K562 (cell line): ENCODE data around the gene USP4. TPM values are rescaled to one million over a fixed set of nuclear protein-coding genes. Genes with fewer than 3 reads are reported as not detected.

Experiments
- ATAC-seq: fragments of 200-7000 bp; cut with Tn5 transposase; 3 replicates; pipeline ENCODE4 v1.9.1; 2020; ENCODE audit warnings: moderate library complexity
- BruUV-seq: library from RNA; stranded (reverse); fragments of 400-500 nt; replicated peaks from 2 replicates; lab custom pipeline; 2021; lab: Mats Ljungman, UMichigan
- CTCF ChIA-PET: fragments of 300-600 bp; formaldehyde crosslinking; extraction: SDS; loops from one replicate; lab custom pipeline; 2021; ENCODE audit warnings: low intra/inter-chr PET ratio; lab: Yijun Ruan, JAX
- POLR2A ChIA-PET: fragments of 300-600, 350-650 bp; sonication (Branson Sonifier 250); formaldehyde crosslinking; extraction: SDS; loops from one replicate; lab custom pipeline; 2021; ENCODE audit warnings: antibody characterized with exemption, inconsistent platforms; lab: Yijun Ruan, JAX
- DNase-seq, 4 experiments: peaks; one replicate each; pipeline versions ENCODE4 v3.0.0 to v3.0.0-alpha.2; 2011 to 2018; ENCODE audit warnings: low spot score in 3 of 4, mixed read lengths in 3 of 4; ENCODE audit errors: extremely low read depth in 1 of 4
- FAIRE-seq: peaks from 2 replicates; lab custom pipeline; 2011; peaks lifted over from hg19 to GRCh38; lab: Jason Lieb, UNC
- H2AFZ ChIP-seq: 2 replicates; pipeline ENCODE4 v1.6.0; 2011; ENCODE audit warnings: low read depth, low read length, control low read depth, inconsistent platforms
- H3K27ac ChIP-seq: fragments of 200-600 bp; 3 replicates; pipeline ENCODE4 v1.8.0; 2011; ENCODE audit warnings: low read depth, mild to moderate bottlenecking, control low read depth, inconsistent platforms, low read length, moderate library complexity, mixed read lengths; ENCODE audit errors: extremely low read depth
- H3K27me3 ChIP-seq, 2 experiments: fragments of 300-600 bp in 1 of 2; 2 replicates in 1 of 2; 3 replicates in 1 of 2; pipeline versions ENCODE4 v1.6.0 to v1.8.0; 2011; ENCODE audit warnings: inconsistent platforms in 2 of 2, low read length in 2 of 2, mild to moderate bottlenecking in 1 of 2, mixed read lengths in 1 of 2, moderate library complexity in 1 of 2; ENCODE audit not compliant: control insufficient read depth in 2 of 2, insufficient read depth in 2 of 2
- H3K36me3 ChIP-seq: fragments of 300-600 bp; 3 replicates; pipeline ENCODE4 v1.8.0; 2011; ENCODE audit warnings: mild to moderate bottlenecking, low read length, inconsistent platforms; ENCODE audit not compliant: control insufficient read depth, insufficient read depth
- H3K4me1 ChIP-seq, 2 experiments: fragments of 200-600 bp in 1 of 2; replicated peaks in 1 of 2; 2 replicates in 1 of 2; 3 replicates in 1 of 2; pipeline versions ENCODE4 v1.5.1 to v1.8.0; 2011; ENCODE audit warnings: inconsistent platforms in 2 of 2, low read length in 2 of 2, mild to moderate bottlenecking in 1 of 2, mixed read lengths in 1 of 2, moderate library complexity in 1 of 2; ENCODE audit not compliant: control insufficient read depth in 2 of 2, insufficient read depth in 2 of 2
- H3K4me2 ChIP-seq: 2 replicates; pipeline ENCODE4 v1.6.1; 2011; ENCODE audit warnings: low read length, control low read depth, inconsistent platforms, mixed read lengths; ENCODE audit not compliant: insufficient read depth
- H3K4me3 ChIP-seq: fragments of 200-600 bp; sonication (generic), shearing (Covaris generic); 2 replicates; pipeline ENCODE4 v1.5.1; 2016; ENCODE audit warnings: control low read depth, inconsistent platforms
- H3K79me2 ChIP-seq: fragments of 200-600 bp; 3 replicates; pipeline ENCODE4 v1.8.0; 2011; ENCODE audit warnings: low read length, inconsistent platforms; ENCODE audit not compliant: control insufficient read depth, insufficient read depth
- H3K9ac ChIP-seq, 2 experiments: 2 replicates each; pipeline versions ENCODE4 v1.6.0 to v1.6.1; 2011; ENCODE audit warnings: low read depth in 2 of 2, low read length in 2 of 2, control low read depth in 1 of 2, inconsistent platforms in 1 of 2, mild to moderate bottlenecking in 1 of 2, mixed read lengths in 1 of 2; ENCODE audit not compliant: insufficient read depth in 1 of 2
- H3K9me1 ChIP-seq: one replicate; pipeline ENCODE4 v1.6.0; 2011; ENCODE audit warnings: inconsistent platforms, mild to moderate bottlenecking, low read length, moderate library complexity; ENCODE audit not compliant: control insufficient read depth, insufficient read depth
- H3K9me3 ChIP-seq: replicated peaks from 2 replicates; pipeline ENCODE4 v1.5.1; 2011; ENCODE audit warnings: low read depth, low read length, inconsistent platforms; ENCODE audit not compliant: control insufficient read depth, insufficient read depth
- H4K20me1 ChIP-seq: replicated peaks from 2 replicates; pipeline ENCODE4 v1.6.1; 2011; ENCODE audit warnings: low read length, inconsistent platforms, mixed read lengths; ENCODE audit not compliant: control insufficient read depth, insufficient read depth
- CBFB ChIP-seq: sonication (generic); formaldehyde crosslinking; IDR thresholded peaks from 2 replicates; pipeline ENCODE4 v1.4.0; 2020; ENCODE audit warnings: mild to moderate bottlenecking, missing genetic modification reagents
- EP300 ChIP-seq: IDR thresholded peaks from 2 replicates; pipeline ENCODE4 v1.6.1; 2012; ENCODE audit warnings: low read length, improper control_type of control experiment
- LCOR ChIP-seq: sonication (generic); formaldehyde crosslinking; IDR thresholded peaks from 2 replicates; pipeline ENCODE4 v1.8.0; 2022; ENCODE audit warnings: mild to moderate bottlenecking, missing genetic modification reagents
- MGA ChIP-seq: fragments of 450-650 bp; IDR thresholded peaks from 2 replicates; pipeline ENCODE4 v1.6.1; 2016; ENCODE audit warnings: mild to moderate bottlenecking, moderate library complexity
- POLR2H ChIP-seq: IDR thresholded peaks from 2 replicates; pipeline ENCODE4 v1.6.1; 2016; ENCODE audit warnings: missing genetic modification characterization, low read depth, mild to moderate bottlenecking, control low read depth, missing compliant biosample characterization, moderate library complexity
- SMARCB1 ChIP-seq: IDR thresholded peaks from 2 replicates; pipeline ENCODE4 v1.6.1; 2011; ENCODE audit warnings: improper control_type of control experiment, low read depth; ENCODE audit not compliant: insufficient read length
- TFAP4 ChIP-seq: sonication (generic); formaldehyde crosslinking; IDR thresholded peaks from 2 replicates; pipeline ENCODE4 v1.8.0; 2022; ENCODE audit warnings: missing genetic modification reagents, mild to moderate bottlenecking, moderate library complexity, borderline replicate concordance
- ZNF449 ChIP-seq: fragments of 250-450 bp; sonication (Bioruptor Pico); IDR thresholded peaks from 2 replicates; pipeline ENCODE4 v1.8.0; 2022; ENCODE audit warnings: moderate library complexity, mild to moderate bottlenecking, inconsistent platforms
- WGBS: fragments of 100-300 bp; shearing (Covaris generic); methylation state at CpG from one replicate; pipeline ENCODE4 v1.1.6; 2016; ENCODE audit warnings: low coverage, mixed read lengths; ENCODE audit not compliant: insufficient coverage; ENCODE audit errors: missing lambda C conversion rate; 5-methylcytosine and 5-hydroxymethylcytosine counted together
- in situ Hi-C: fragments of 300-500 bp; cut with MboI; formaldehyde crosslinking; loops from 4 replicates; pipeline ENCODE4 v1.15.0; 2018; ENCODE audit warnings: inconsistent platforms, mixed read lengths
- intact Hi-C: fragments of 100-400 bp; cut with micrococcal nuclease; formaldehyde crosslinking; loops from 2 replicates; pipeline ENCODE4 v1.14.2; 2022
- polyA plus RNA-seq, 8 experiments: library from polyadenylated mRNA; depleted of rRNA in 4 of 8; stranded (reverse) in 5 of 8; unstranded in 3 of 8; fragments of >200 nt; fragmentation: Nextera tagmentation in 2 of 8; fragmentation: Illumina TruSeq in 1 of 8; extraction: Ambion mirVana in 2 of 8; extraction: Trizol in 1 of 8; gene quantifications; 2 replicates each; pipeline versions ENCODE4 v1.2.1 to v1.2.3, GENCODE V29; 2011 to 2014; ENCODE audit warnings: inconsistent platforms in 1 of 8, missing spikeins in 1 of 8
- total RNA-seq, 7 experiments: library from RNA; depleted of rRNA in 6 of 7; stranded (reverse); fragments of >200 nt in 6 of 7; fragmentation: Illumina TruSeq in 2 of 7; extraction: Trizol in 2 of 7; gene quantifications; 2 replicates each; pipeline versions ENCODE4 v1.2.1 to v1.2.3, GENCODE V29; 2011 to 2021; ENCODE audit warnings: low replicate concordance in 1 of 7

USP4 gene
- total and polyA plus RNA-seq, 9 of the 15 experiments (the other 6 are each of a cell fraction or from before 2014, with no cell fraction given) = 11.8 to 40.4 (median 22.9) TPM

- peaks cover 5% of the 10 kb centered on the region; the same call in 1 of the 2 replicates for H4K20me1 ChIP-seq
- TF ChIP-seq LCOR (CRISPR knock-in tag) (no peak), EP300 (no peak), SMARCB1 (no peak), POLR2H (no peak), CBFB (CRISPR knock-in tag) (no peak), TFAP4 (CRISPR knock-in tag) (no peak), MGA (no peak), ZNF449 (CRISPR knock-in tag) (no peak)
These were observed 30.9 kb upstream of the USP4 start for GRCh38 chr3:49370585-49371290.

More at GRCh38 chr3:49370585-49371290, 30.9 kb upstream of the USP4 start:
- Histone ChIP-seq H3K79me2 (peaks cover 44% of the 10 kb centered on the region), H3K27me3 (no peaks in the 10 kb centered on the region), H3K9me1 (no peaks in the 10 kb centered on the region), H3K27ac (no peak overlapping the region), H3K36me3 (peaks cover 76% of the 10 kb centered on the region), H3K9ac (no peak overlapping the region), H3K4me3 (no peak overlapping the region), H3K4me1 (no peaks in the 10 kb centered on the region), H2AFZ (no peak overlapping the region), H3K4me2 (no peak overlapping the region), H3K9me3 (no peaks in the 10 kb centered on the region)
- BruUV-seq = no TSS peak
- DNase-seq (no peak), FAIRE-seq (no peak), ATAC-seq (no peak)
- CTCF ChIA-PET = no interaction called here
- POLR2A ChIA-PET = no interaction called here
- intact Hi-C loops = no loop called here
- WGBS = 79% methylated on average over 6 of the region's 6 CpGs
- in situ Hi-C loops = no loop called here
